ENCODE results near the gene ABCA13.

Gene ABCA13

DNA sequence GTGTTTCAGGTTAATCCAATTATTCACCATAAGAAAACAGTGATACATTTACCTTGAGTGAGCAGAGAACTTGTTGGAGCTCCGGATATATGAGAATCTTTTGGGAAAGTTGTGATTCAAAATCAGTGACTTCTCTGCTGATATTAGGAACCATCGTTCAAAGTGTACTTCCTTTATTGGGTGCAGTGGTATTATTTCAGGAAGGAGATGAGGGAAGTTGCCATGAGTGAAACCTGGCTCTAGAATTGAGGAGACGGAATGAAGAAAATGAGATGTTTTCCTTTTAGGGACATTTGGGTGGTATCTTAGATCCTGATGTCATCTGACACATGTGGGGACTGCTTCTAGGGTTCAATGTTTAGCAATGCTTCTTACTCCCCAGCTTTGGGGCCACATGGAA lies 343.9 kb downstream of the ABCA13 start:
- no peak for DNase-seq (ENCODE audit: low read depth in 2 of 2)

DNA sequence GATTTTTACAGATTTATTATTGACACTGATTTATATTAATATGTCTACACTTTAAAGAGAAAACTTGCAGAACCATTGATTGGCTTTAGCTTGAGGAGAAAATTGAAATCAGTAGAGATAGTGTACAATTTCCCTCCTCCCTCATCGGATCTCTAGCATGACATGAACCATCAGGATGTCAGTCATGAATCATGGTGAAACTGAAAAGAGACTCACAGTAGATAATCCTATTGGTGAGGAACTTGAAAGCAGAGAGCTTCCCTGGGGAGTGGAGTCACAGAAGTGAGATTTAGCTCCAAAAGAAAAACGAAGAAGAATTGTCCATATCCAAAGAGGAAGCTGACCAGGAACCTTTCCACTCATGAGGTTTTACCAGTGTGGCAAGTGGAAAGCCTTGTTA lies 346.8 kb downstream of the ABCA13 start:
- no peak for DNase-seq (ENCODE audit: low read depth in 2 of 2)

DNA sequence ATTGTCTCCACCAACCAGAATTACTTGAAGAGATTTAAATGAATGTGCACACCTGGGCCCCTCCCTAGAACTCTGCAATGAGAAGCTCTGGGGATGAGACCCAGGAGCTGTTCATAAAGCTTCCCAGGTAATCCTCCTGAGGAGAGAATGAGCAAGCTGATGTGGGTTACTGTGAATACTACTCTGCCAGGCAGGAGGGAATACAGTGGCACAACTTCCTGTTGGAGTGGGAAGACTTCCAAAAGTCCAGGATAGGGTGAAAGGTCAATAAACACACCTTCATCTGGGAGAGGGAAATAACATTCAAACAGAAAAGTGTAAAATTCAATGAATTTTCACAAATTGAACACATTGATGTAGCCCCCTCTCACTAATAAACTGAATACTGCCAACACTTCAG lies 351.4 kb downstream of the ABCA13 start:
- DNase-seq (ENCODE audit: low read depth in 2 of 2) = no peak

DNA sequence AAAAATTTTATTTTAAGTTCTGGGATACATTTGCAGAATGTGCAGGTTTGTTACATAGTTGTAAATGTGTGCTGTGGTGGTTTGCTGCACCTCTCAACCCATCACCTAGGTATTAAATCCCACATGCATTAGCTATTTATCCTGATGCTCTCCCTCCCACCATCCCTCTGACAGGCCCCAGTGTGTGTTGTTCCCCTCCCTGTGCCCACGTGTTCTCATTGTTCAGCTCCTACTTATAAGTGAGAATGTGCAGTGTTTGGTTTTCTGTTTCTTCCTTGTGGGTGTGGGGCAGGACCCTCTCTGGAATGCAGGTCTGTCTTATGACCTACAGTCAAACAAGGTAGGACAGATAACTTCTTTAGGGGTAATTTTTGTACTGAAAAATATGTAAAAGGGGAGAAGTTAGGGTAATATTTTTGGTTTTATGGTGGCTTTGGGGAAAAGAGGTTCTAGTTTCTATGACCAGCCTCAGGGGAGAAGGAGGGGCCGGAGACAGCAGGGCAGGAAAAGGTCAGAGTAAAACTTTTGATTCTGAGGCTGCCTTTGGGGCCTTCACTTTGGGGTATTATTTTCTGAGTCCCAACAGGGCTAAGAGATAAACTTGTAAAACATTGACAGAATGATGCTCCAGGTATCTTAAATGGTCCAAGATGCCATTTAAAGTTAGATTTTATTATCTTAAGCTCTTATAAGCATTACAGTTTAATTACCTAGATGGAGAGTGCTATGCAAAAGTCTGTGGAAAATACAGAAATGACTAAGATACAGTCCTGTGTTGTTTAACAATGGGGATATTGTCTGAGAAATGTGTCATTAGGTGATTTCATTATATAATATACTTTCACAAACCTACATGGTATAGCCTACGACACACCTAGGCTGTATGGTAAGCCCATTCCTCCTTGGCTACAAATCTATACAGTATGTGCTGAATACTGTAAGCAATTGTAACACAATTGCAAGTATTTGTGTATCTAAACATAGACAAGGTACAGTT lies 354.8 kb downstream of the ABCA13 start:
- no peak for DNase-seq (ENCODE audit: low read depth in 2 of 2)

DNA sequence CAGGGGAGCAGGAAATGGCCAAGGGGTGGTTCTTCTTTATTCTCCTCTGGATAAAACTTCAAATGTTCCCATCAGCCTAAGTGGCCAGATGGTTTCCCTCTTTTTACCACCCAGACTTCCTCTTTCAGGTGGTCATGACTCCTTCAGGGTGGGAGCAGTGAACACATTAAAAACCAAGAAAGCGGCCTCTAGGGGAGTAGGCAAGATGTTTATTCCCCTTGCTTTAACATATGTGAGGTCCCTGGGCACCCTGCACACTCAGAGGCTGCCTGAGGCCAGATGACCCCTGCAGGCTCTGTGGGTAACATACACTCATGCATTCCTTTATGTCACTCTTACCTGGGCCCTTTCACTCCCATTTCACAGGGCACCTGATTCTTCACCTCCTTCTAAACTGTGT lies 357.4 kb downstream of the ABCA13 start:
- DNase-seq (ENCODE audit: low read depth in 2 of 2) = no peak

DNA sequence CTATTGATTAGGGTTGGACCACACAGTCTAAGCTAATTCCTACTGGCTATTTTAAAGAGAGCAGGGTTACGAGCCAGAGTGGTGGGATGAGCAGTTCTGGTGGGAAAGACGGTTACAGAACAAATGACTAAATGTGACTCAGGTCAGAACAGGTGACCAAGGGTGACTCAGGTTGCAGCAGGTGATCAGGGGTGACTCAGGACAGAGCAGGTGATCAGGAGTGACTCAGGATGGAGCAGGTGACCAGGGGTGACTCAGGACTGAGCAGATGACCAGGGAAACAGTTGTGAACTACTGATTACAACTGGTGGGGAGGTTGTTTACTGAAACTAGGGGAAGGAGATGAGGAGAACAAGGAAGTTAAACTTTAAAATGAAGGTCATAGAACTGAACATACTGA lies 366.3 kb downstream of the ABCA13 start:
- DNase-seq (ENCODE audit: low read depth in 2 of 2) = no peak

DNA sequence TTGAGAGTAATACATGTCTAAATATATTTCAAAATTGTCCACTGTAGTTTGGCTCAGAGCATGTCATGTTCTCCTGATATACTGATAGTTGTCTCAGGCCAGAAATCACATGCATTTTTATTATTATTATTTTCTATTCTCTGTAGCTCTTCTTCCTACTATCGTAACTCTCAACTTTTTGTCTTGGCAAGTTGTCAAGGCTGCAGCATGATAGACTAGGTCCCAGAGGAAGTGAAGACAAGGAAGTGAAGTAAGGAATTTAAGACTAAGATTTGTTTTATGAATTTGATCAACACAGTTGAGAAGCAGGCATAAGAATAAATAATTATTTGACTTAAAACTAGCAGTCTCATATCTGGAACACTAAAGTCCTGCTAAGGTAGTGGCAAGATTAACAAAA lies 369.5 kb downstream of the ABCA13 start:
- DNase-seq (ENCODE audit: low read depth in 2 of 2) = no peak

DNA sequence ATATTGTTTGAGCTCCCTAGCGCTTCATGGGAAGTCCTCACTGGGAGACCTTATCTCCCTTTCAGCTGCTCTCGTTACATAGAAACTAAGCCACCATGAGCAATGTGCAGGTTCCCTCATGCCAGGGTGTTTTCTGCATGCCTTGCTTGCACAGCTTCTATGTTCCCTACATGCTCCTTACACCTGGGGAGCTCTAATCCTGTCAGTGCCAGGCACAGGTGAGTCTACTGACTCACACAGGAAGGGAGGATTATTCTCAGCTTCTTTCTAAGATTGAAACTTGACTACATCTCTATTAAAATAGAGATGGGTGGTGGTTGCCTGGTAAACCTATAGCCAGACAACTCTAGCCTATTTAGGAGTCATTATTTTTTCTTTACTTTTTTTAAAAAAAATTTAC lies 377.4 kb downstream of the ABCA13 start:
- DNase-seq (ENCODE audit: low read depth in 2 of 2) = no peak

DNA sequence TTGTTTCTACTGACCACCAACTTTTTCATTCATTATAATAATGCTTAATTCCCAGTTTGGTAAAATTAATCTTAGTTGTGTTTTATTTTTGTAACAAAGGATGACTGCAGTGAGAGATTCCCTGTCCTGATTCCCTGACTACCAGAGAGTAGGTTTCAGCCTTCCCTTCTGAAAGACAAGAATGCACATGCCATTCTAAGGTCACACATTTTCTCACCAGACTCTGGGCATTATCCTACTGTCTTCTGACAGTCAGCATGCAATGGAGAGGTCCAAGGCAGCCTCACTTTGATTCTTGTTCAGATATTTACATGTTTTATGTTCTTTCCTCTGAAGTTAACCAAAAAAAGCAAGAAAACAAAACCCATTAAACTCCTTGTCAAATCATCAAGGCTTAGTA lies 380.4 kb downstream of the ABCA13 start:
- no peak for DNase-seq (ENCODE audit: low read depth in 2 of 2)

DNA sequence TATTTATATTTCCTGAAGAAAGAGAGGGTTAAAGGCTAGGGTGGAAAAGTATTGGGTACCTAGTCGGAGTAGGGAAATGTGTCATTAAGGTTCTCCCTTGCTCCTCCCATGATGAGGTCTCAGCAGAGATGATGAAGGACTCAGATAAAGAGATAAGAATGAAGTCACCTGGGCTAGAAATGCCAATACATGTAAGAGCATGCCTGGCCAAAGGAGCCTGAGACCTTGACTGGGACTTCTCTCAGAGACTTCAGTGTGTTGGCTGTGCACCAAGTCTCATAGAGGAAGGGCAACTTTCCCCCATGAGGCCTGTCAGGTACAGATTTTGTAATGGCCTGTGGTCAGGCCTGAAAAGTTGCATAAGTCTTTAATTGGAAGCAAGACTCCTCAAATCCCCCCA lies 392.1 kb downstream of the ABCA13 start:
- no peak for DNase-seq (ENCODE audit: low read depth in 2 of 2)

DNA sequence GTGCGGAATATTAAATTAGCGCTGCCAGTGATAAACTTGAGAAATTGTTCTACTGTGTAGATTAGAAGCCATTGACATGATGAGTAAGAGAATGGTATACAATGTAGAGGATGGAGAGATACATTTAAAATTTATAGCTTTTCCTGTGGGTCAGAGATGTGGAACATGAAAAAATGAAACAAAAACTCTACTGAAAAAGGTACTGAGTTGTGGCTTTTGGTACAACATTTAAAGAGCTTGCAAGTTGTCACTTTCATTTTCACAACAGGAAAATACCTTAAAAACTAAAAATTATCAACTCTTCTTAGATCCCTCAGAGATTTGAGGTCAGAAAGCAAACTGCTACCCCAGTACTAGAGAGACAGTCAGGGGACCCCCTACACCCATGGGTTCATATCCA lies 404.3 kb downstream of the ABCA13 start:
- DNase-seq (ENCODE audit: low read depth in 2 of 2) = no peak

DNA sequence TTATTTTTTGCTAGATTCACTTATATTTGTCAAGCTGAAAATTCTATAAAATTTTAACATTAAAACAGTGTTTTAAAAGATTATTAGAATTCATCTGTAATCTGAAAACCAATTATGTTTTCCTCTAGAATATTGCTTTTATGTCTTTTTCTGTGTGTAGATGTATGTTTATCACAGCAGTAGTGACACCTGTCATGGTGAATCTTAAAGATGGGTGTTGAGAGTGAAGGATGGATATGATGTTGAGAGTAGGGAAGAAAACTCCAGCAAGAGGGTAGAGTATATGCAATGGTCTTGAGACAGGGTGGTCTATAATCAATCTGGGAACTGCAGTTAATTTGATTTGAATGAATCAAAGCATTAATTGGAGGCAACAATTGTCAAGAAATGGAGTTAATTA lies 416.2 kb downstream of the ABCA13 start:
- DNase-seq (ENCODE audit: low read depth in 2 of 2) = no peak

DNA sequence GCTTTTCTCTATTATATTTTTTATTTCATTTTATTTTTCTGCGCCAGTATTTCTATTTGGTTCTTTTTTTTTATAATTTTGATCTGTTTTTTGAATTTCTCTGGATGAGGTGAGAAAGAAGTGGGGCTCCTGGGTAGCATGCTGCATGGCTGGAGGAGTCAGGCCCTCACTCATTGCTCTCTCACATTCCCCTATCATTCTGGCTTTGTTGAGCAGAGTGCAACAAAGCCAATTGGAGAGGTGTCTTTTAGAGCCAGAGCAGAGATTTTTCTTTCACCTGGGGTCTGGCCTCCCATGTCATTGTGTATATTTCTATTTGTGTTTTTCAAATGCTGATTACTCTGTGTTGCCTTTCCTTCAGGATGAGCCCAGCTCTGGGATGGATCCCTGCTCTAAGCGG lies 423.1 kb downstream of the ABCA13 start:
- no peak for DNase-seq (ENCODE audit: low read depth in 2 of 2)

DNA sequence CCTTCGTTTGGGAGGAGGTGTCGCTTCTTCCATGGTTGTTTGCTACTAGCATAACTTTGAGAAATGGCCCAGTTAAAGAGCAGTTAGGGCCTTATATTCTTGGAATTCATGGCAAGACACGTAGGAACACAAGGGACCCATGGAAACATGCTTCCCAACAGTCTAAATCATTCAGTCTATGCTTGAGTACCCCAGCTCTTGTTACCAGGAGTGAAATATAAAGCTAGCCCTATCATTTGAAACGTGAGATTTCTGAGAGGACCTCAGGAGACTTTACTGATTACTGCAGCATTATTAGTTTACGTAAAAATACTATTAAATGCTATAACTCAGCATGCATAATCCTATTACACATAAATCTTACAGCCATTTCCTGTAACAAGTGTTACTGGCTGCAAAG lies 424.5 kb downstream of the ABCA13 start:
- no peak for DNase-seq (ENCODE audit: low read depth in 2 of 2)

DNA sequence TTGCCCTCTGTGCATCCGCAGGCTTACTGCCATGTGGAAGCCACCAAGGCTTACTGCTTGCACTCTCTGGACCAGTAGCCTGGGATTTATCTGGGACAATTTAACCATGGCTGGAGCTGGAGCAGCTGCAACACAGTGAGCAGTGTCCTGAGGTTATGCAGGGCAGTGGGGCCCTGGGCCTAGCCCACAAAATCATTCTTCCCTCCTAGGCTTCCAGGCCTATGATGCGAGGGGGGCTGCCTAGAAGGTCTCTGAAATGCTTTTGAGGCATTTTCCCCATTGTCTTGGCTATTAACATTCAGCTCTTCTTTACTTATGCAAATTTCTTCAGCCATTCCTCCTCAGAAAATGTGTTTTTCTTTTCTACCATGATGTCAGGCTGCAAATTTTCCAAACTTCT lies 439.4 kb downstream of the ABCA13 start:
- no peak for DNase-seq (ENCODE audit: low read depth in 2 of 2)

DNA sequence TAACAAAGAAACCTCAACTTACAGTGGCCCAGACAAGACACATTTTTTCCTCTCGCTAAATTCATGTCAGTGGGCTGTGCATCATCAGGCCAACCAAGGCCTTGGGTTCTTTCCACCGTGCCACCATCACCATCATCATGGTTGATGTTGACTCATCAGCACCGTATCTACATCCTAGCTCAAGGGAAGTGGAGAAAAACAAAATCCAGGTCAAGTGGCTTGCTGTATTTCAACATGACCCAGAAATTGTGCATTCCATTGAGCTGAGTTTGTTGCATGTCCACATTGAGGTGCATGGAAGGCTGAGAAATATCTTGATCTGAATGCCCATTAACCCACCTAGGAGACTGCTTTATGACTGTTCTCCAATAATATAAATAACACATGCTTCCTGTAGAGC lies 440.7 kb downstream of the ABCA13 start:
- no peak for DNase-seq (ENCODE audit: low read depth in 2 of 2)

DNA sequence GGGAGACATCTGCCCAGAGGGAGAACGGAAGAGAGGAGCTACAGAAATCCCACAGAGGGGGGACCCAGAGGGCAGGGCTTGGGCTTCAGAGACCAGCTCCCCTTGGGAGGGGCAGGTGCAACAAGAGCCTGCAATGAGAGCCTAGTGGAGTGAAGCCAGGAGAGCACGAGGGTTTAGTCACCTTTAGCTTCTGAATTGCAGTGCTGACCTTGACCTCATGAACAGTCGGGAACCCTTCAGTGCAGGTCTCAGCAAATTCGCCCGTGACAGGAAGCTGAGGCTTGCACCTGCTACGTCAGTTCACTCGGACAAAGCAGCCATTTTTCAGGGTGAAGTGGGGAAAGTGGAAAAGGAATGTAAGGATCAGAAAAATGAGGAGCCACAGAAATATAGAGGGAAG lies 446.2 kb downstream of the ABCA13 start:
- DNase-seq (ENCODE audit: low read depth in 2 of 2) = no peak

DNA sequence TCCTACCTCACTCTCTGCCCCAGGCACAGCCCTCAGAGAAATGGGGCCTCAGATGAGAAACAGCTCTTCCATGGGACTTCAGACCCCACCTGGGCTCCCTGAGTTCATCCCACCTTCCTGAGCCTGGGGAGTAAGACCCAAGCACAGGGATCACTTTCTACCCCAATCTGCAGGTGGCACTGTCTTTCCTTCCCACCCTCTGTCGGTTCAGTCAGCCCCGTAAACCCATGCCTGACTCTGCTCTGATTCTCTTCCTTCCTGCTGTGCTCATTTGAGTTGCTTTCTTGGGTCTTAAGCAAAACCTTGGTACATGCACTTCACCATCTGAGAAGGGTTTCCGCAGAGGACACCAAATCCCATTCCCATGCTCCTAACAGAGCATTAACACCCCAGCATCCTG lies 446.7 kb downstream of the ABCA13 start:
- no peak for DNase-seq (ENCODE audit: low read depth in 2 of 2)

DNA sequence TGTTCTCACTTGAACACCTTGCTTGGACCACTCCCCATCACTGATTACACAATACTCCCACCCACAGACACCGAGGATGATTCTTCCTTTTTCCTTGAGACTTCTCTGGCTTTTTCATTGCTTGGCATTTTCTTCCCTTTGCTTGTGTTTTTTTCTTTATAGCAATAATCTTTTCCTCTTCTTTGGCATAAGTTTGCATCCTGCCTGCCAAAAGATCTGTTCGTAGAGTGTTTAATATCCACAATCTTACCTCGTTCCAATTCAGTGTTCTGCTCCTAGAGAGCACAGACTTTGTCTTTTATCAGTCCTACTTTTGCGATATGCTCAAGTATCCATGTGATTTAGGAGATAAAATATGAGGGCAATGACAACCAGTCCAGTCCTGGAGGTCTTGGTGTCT lies 449.8 kb downstream of the ABCA13 start:
- DNase-seq (ENCODE audit: low read depth in 2 of 2) = no peak

DNA sequence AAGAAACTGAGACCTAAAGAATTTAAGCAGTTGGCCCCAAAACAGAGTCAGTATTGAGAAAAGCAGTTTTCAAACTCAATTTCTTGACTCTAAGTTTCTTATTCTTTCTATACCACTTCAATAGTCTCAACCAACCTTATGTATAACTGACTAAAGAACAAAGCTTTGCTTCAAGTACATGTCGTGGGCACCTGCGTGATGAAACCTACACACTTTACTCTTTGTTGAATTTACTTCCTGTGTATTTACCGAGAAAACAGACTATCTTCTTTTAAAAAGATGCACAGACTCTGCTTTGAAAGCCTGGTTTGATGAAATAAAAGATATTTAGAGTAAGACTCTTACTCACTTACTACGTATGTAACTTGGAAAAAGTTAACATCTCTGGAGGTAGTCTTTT lies 455.9 kb downstream of the ABCA13 start:
- no peak for DNase-seq (ENCODE audit: low read depth in 2 of 2)

DNA sequence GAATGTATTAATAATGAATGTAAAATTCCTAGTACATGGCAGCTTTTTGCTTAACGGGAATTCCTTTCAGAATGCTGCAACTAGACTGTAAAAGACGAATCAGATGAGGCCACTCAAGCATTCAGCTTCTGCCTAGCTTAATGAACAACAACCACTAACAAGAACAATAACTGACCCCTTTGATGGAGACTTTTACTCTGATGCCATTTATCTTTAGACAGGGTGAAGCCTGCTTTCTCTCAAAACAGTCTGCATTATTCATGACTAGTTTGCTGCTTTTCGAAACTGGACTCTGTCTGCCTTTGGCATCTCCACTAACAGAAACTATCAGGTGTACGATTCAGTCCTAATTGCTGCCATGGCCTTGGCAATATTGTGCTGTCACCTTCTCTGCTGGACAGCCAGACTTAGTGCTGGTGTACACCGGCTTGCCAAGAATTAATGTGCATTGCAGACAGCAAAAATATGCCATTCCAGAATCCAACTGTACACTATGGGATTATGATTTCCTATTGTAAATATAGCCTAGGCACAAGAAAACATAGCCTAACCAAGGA lies 457.6 kb downstream of the ABCA13 start:
- DNase-seq (ENCODE audit: low read depth in 2 of 2) = no peak

DNA sequence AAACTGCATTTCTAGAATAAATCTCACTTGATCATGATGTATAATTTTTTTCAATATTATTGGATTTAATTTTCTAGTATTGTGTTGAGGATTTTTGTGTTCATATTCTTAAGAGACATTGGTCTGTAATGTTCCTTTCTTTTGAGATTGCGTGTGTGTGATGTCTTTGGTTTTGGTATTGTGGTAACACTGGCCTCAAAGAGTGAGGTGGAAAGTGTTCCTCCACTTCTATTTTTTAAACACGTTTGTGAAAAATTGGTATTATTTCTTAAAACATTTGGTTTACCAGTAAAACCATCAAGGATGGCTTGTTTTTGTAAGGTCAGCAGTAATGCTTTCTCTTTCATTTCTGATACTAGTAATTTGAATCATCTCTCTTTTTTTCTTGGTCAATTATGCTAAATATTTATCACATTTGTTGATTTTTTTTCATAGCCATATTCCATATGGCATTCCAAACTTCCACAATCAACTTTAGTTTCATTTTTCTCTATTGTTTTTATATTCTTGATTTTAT lies 462.9 kb downstream of the ABCA13 start:
- no peak for DNase-seq (ENCODE audit: low read depth in 2 of 2)

DNA sequence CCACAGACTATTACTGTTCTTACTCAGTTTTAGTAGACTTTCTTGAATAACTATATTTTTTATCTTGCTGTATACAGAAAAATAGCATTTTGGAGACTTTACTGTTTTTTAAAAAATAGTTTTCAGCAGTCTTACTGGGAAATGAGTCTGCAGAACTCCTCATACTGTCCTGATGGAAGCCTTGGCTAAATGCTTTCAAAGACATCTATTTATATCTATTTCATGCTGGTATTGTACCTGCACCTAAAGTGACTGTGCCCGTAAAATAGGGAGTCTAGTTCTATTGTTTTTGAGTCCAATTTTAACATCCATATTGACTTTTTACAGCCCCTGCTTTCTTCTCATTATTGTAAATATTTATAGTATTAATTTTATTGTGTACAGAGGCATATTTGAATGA lies 464.5 kb downstream of the ABCA13 start:
- no peak for DNase-seq (ENCODE audit: low read depth in 2 of 2)

Measured in stimulated activated CD4-positive, alpha-beta T cell treated with anti-CD3 and anti-CD28 coated beads, Interleukin-15, amount 100 ng/mL, for 48 hours (primary cell).